A673 (cell line): Measurements from ENCODE around the gene NR5A1. TPM values are rescaled to one million over a fixed set of nuclear protein-coding genes. Genes with fewer than 3 reads are reported as not detected.

Experiments used
- BruUV-seq: library from RNA; stranded (reverse); fragments of 400-500 nt; replicated peaks from 2 replicates; lab custom pipeline; 2021; lab: Mats Ljungman, UMichigan
- CTCF ChIA-PET: fragments of 300-600 bp; sonication (Branson Sonifier 250); formaldehyde crosslinking; loops from one replicate; lab custom pipeline; 2022; ENCODE audit warnings: antibody characterized with exemption; lab: Charles Lee
- POLR2A ChIA-PET: fragments of 300-600 bp; sonication (Branson Sonifier 250); formaldehyde crosslinking; loops from one replicate; lab custom pipeline; 2022; ENCODE audit warnings: antibody characterized with exemption; ENCODE audit not compliant: low non-redundant PET; lab: Charles Lee
- DNase-seq: peaks from one replicate; pipeline ENCODE4 v3.0.0-alpha.2; 2015; ENCODE audit warnings: low spot score
- H3K27ac ChIP-seq: fragments of 200-600 bp; sonication (generic); 2 replicates; pipeline ENCODE4 v1.5.1; 2016; ENCODE audit warnings: mixed run types, low read depth, mild to moderate bottlenecking, mixed read lengths, antibody characterized with exemption, low read length; ENCODE audit not compliant: poor library complexity, severe bottlenecking
- H3K27me3 ChIP-seq: fragments of 200-600 bp; sonication (generic); replicated peaks from 2 replicates; pipeline ENCODE4 v1.6.1; 2017; ENCODE audit warnings: mixed run types, low read depth, mild to moderate bottlenecking, mixed read lengths, antibody characterized with exemption, low read length; ENCODE audit not compliant: insufficient read depth, poor library complexity
- H3K36me3 ChIP-seq: fragments of 200-600 bp; sonication (generic); 2 replicates; pipeline ENCODE4 v1.6.1; 2016; ENCODE audit warnings: mixed run types, mild to moderate bottlenecking, mixed read lengths, antibody characterized with exemption, low read length; ENCODE audit not compliant: insufficient read depth, poor library complexity, severe bottlenecking
- H3K4me1 ChIP-seq: fragments of 200-600 bp; sonication (generic); 2 replicates; pipeline ENCODE4 v1.6.1; 2017; ENCODE audit warnings: mixed run types, mild to moderate bottlenecking, mixed read lengths, antibody characterized with exemption, low read length; ENCODE audit not compliant: insufficient read depth, poor library complexity, severe bottlenecking
- H3K4me3 ChIP-seq: fragments of 200-600 bp; sonication (generic); 2 replicates; pipeline ENCODE4 v1.5.1; 2016; ENCODE audit warnings: low read depth, mixed run types, mild to moderate bottlenecking, mixed read lengths, low read length; ENCODE audit not compliant: poor library complexity, severe bottlenecking
- H3K9me3 ChIP-seq: fragments of 200-600 bp; sonication (generic); 2 replicates; pipeline ENCODE4 v1.6.1; 2016; ENCODE audit warnings: mixed run types, low read depth, mild to moderate bottlenecking, mixed read lengths, antibody characterized with exemption, low read length; ENCODE audit not compliant: poor library complexity, severe bottlenecking
- EZH2 ChIP-seq: fragments of 200-600 bp; sonication (generic); IDR thresholded peaks from 2 replicates; pipeline ENCODE4 v1.6.1; 2017; ENCODE audit warnings: borderline replicate concordance, low read depth, mild to moderate bottlenecking, mixed read lengths, antibody characterized with exemption, low read length; ENCODE audit not compliant: poor library complexity, severe bottlenecking
- intact Hi-C: fragments of 100-400 bp; cut with micrococcal nuclease; formaldehyde crosslinking; loops from one replicate; pipeline ENCODE4 v1.10.0; 2022; ENCODE audit not compliant: unreplicated experiment
- total RNA-seq: library from RNA; stranded (reverse); gene quantifications from 2 replicates; pipeline ENCODE4 v1.2.3, GENCODE V29; 2021
- TF ChIP-seq, protein P1 (sequence below): fragments of 300-800, 200-600 bp; sonication (generic); conservative IDR thresholded peaks from 2 replicates; pipeline ENCODE4 v1.5.1; 2017; ENCODE audit warnings: low read depth, mild to moderate bottlenecking, antibody characterized with exemption, low read length, moderate library complexity, mixed read lengths

Gene NR5A1
- total RNA-seq, 1 experiment from 2014 or later: not detected

DNA sequence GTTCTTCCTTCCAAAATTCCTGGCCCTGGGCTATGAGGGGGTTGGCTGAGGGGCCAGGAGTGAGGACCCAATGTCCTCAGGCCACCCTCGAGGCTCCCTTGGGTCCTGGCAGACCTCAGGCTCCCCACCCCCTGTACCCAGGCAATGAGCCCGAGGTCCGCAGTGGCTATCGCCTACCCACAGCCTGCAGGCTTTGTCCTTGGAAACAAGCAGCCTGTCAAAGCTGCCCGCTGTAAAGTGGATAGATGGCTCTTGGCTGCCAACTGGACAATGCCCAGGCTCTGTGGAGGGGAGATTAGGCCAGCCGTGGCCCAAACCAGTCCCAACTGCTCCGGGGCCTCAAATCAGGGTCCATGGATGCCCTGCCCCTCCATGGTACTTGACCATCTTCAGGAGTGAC, 59.2 kb downstream of the NR5A1 start:
- CTCF ChIA-PET: no interaction called here
- H3K36me3 ChIP-seq: no peaks in the 10 kb centered on the region
- H3K9me3 ChIP-seq: no peaks in the 10 kb centered on the region
- POLR2A ChIA-PET: no interaction called here
- H3K4me3 ChIP-seq: no peak overlapping the region
- no TSS peak for BruUV-seq
- intact Hi-C loops: no loop called here
- no peak for DNase-seq
- TF ChIP-seq, protein P1, sequence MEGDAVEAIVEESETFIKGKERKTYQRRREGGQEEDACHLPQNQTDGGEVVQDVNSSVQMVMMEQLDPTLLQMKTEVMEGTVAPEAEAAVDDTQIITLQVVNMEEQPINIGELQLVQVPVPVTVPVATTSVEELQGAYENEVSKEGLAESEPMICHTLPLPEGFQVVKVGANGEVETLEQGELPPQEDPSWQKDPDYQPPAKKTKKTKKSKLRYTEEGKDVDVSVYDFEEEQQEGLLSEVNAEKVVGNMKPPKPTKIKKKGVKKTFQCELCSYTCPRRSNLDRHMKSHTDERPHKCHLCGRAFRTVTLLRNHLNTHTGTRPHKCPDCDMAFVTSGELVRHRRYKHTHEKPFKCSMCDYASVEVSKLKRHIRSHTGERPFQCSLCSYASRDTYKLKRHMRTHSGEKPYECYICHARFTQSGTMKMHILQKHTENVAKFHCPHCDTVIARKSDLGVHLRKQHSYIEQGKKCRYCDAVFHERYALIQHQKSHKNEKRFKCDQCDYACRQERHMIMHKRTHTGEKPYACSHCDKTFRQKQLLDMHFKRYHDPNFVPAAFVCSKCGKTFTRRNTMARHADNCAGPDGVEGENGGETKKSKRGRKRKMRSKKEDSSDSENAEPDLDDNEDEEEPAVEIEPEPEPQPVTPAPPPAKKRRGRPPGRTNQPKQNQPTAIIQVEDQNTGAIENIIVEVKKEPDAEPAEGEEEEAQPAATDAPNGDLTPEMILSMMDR: no peak
- TF ChIP-seq EZH2: no peak
- no peaks in the 10 kb centered on the region for H3K27me3 ChIP-seq
- H3K27ac ChIP-seq: no peak overlapping the region
- H3K4me1 ChIP-seq: peaks cover 8% of the 10 kb centered on the region

DNA sequence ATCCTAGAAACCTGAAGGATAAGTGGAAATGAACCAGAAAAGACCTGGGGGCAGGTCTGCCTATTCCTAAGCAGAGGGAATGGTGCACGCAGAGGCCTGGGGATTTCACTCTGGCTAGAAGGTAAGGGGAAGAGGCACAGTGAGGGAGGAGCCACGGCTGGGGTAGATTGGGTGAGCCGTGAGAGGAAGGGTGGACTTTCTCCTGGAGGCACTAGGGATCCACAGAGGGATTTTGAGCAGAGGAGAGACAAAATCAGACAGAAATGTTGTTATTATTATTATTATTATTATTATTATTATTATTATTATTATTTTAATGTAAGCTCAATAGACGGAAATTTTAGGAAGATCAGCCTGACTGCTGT, 59.9 kb downstream of the NR5A1 start:
- Histone ChIP-seq H3K36me3 (no peaks in the 10 kb centered on the region), H3K4me3 (no peak overlapping the region), H3K27me3 (no peaks in the 10 kb centered on the region), H3K9me3 (no peaks in the 10 kb centered on the region), H3K4me1 (peaks cover 8% of the 10 kb centered on the region), H3K27ac (no peak overlapping the region)
- no peak for DNase-seq
- ChIA-PET CTCF (no interaction called here), POLR2A (no interaction called here)
- intact Hi-C loops: no loop called here
- TF ChIP-seq EZH2: no peak
- TF ChIP-seq, protein P1: no peak; the same call in 1 of the 2 replicates
- no TSS peak for BruUV-seq

DNA sequence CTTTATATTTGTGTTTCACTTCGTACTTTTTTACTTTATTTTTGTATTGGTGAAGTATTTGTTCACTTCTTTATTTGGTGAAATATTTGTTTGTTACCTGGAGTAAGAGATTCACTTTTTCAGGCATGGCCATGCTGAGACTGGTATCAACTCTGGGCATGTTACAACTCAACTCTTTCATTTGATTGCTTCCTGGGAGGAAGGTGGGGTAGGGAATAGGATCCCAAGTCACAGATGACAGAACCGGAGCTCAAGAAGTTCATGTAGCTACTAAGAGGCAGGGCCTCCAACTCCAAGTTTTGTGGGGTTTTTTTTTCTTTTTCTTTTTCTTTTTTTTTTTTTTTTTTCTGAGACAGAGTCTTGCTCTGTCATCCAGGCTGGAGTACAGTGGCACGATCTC, 63.0 kb downstream of the NR5A1 start:
- intact Hi-C loops: no loop called here
- Histone ChIP-seq H3K36me3 (no peaks in the 10 kb centered on the region), H3K4me3 (no peak overlapping the region), H3K9me3 (no peaks in the 10 kb centered on the region), H3K4me1 (no peaks in the 10 kb centered on the region), H3K27ac (no peak overlapping the region), H3K27me3 (no peaks in the 10 kb centered on the region)
- ChIA-PET CTCF (interaction anchor here (0.6 kb wide), 1 partner anchor 22 kb away, joined by 6 read pairs; no protein-coding TSS in a partner anchor), POLR2A (interaction anchor here (0.6 kb wide), 1 partner anchor 64 kb away, joined by 4 read pairs; no protein-coding TSS in a partner anchor)
- DNase-seq: no peak
- BruUV-seq: no TSS peak
- TF ChIP-seq, protein P1: no peak
- TF ChIP-seq EZH2: no peak
